GM11168 (cell line): ENCODE results near the gene REP15.
"Not testable (repeated sequence)": the region's sequence is repeated elsewhere in the genome, so short reads cannot be mapped to it uniquely, and the experiment has no call there.

Source experiments
- in situ Hi-C: fragments of 300-500 bp; cut with MboI; formaldehyde crosslinking; loops from one replicate; pipeline ENCODE4 v1.12.0; 2022; ENCODE audit warnings: low sequenced_read_pairs; ENCODE audit not compliant: unreplicated experiment

The REP15 gene, protein sequence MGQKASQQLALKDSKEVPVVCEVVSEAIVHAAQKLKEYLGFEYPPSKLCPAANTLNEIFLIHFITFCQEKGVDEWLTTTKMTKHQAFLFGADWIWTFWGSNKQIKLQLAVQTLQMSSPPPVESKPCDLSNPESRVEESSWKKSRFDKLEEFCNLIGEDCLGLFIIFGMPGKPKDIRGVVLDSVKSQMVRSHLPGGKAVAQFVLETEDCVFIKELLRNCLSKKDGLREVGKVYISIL

DNA sequence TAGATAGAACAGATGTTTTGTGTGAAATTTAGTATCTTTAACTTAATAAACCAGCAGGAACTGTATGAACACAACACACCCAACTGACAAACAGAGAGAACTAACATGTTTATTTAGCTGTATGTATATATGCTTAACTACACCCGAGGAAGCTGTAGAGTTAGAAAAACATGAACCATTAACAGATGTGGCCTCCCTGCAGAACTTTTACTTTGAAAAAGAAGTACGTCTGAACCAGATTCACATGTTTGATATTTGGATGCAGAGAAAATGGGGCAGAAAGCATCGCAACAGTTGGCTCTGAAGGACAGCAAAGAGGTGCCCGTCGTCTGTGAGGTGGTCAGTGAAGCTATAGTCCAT is at the start of gene REP15:
REP15 (plus strand) TSS at position 155 of the 360 bp plus-strand sequence; CDS start at position 271, 116 bp downstream.
- in situ Hi-C loops = no loop called here

DNA sequence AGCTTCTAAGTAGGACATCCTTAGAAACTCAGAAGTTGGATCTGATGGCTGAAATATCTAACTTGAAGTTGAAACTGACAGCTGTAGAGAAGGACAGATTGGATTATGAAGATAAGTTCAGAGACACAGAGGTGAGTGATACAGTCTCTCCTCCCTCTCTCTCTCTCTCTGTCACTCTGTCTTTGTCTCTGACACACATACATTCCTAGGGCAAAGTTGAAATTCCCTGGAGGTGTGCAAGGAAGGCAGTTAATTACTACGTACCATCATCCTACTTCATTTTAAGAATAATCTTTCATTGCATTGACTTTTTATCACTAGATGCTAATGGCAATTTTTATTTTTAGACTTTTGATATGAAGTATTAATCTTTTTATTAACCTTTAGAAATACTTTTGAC is 46.2 kb upstream of the REP15 start:
- in situ Hi-C loops = no loop called here

DNA sequence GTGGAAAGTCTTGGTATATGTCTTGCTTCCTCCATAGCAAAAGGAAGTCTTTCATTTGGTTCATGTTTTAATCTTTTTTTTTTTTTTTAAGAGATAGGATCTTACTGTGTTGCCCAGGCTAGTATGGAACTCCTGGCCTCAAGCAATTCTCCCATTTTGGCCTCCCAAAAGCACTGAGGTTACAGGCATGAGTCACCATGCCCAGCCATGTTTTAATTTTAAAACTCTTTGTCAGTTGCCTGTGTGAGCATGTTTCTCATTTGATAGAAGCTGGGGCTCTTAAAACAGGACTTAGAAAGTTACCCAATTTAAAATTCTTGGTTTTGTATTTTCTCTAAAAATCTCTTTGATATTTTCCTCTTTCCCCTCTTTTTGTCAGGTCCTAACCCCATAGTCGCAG is 45.0 kb upstream of the REP15 start:
- in situ Hi-C loops = no loop called here

DNA sequence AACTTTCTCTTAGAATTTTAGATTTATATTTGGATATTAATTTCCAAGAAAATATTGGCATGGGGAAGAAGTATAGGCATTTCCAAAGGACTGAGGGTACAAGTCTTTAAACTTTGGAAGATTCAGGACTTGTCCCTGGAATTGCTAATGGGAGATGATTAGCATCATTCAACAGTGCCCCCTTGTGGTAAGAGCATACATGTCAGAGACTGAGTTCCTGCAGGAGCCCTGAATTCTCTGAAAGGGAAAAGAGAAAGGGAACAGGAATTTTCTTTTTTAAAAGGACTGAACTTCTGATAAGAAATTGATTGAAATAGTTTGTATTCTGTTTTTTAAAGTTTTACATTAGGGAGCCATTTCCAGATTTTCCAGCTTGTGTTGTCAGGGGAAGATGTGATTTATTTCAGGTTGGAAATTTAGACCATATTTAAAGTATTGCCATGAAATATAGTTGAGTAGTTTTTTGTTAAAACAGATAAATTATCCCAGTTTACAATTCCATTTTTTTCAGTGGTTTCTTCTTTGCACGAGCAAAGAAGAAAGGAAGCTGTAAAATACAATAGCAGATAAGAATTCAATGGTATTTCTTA is 44.0 kb upstream of the REP15 start:
- in situ Hi-C loops = no loop called here

DNA sequence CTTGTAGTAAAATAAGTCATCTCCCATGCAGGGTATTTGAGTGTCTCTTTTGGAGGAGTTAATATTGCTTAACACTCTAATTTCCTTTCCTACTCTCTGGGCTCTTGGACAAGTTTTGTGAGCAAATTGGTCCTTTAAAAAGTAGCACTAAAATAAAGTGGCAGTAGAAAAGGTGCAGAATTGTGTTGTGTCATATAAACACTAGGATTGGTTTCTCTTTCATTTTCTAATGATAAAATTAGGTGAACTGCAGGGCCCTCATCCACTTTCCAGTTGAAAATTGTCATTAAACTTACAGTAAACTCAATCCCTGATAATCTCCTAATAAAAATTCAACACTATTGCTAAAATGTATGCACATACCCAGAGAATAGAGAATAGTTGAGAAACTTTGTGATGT is 42.6 kb upstream of the REP15 start:
- in situ Hi-C loops = no loop called here

DNA sequence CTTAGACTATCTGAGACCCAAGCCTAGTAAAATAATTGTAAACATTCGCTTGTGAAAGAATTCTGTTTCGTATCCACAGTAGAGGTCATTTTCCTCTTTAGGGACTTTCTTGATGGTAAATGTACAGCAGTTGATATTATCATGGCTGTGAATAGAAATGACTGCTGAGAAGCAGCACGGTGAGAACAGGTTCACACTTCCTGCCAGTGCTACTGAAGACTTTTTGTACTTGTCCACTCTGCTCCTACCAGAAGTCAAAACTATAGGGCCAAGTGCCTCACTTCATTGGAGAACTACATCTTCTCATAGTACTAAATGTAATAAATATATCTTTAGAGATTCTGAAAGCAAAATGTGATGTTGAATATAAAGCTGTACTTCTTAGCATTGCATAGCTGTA is 40.8 kb upstream of the REP15 start:
- in situ Hi-C loops = not testable (repeated sequence)

DNA sequence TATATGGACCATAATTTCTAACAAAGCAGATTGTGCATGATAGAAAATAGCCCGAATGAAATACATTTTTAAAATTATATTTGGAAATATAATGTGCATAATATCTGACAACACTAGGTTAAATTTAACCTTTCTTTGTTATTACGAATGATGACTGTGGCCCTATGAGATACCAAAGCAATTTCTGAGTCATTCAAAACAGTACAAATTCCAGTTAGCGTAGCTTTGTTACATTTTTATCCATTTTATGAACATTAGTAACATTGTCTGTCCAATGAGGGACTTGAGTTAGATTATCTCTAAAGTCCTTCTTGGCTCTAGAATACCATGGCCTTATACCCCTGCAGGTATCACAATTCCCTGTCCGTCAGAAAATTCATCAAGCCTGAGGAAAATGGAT is 39.0 kb upstream of the REP15 start:
- in situ Hi-C loops = no loop called here

DNA sequence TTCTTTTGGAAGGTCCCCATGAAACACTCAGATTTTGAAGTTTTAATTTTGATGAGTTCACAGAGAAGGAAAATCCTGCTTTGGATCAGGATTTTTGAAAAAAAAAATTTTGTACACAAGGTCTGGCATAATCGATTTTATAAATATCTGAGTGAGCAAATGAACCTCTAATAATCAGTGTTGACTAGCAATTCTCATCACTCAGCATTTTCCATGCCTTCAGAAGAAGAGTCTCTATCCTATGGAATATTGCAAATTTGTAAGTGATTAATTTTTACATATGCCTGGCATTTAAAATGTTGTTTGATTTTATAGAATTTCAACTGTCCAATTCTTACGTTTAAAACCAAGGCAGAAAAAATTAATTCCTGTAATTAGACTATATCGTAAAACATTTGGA is 30.5 kb upstream of the REP15 start:
- in situ Hi-C loops = no loop called here

DNA sequence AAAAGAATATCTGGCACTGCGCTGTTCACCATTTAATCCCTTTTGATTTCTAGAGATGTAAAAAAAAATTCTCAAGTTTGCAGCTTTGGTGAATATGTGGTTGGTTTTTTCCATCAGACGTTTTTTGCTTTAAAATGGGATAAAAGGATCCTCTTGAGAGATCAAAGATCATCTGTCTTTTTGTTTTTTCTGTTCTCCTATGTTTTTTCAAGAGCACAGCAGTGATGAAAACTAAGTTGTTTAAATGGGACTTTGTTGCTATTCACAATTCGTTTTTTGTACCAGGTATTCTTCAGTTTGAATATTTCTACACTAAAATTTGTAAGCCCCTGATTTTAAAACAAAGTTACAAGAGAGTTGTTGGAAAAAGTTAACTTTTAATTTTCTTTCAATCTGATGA is 29.7 kb upstream of the REP15 start:
- in situ Hi-C loops = no loop called here

DNA sequence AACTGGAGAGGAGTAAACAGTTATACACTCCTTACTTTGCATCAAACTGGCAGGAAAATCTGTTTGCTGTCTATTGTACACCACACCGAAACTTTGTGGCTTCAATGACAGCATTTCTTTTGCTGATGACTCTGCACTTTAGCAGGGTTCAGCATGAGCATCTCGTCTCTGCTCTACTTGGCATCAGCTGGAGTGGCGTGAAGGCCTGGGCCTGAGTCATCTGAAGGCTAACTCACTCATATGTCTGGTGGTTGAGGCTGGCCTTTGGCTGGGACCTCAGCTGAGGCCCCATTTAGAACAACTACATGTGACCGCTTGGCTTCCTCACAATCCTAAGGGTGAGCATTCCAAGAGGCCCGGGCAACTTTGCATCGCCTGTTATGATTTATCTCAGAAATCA is 28.7 kb upstream of the REP15 start:
- in situ Hi-C loops = no loop called here

DNA sequence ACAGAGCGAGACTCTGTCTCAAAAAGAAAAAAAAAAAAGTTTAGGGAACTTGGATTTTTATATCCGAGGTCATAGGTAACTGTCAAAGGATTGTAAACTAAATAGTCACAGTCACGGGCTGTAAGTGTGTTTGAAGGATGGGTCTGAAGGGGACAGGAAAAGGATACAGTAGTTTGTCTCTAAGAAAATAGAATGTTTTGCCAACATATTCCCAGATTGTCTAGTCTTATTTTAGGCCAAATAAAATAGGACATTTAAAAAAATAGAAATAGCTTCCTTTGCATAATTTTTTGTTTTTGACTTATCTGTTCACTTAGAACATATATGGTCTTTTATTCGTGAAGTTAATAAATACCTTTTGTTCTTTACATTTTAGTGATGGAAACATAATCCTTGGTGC is 24.2 kb upstream of the REP15 start:
- in situ Hi-C loops = no loop called here

DNA sequence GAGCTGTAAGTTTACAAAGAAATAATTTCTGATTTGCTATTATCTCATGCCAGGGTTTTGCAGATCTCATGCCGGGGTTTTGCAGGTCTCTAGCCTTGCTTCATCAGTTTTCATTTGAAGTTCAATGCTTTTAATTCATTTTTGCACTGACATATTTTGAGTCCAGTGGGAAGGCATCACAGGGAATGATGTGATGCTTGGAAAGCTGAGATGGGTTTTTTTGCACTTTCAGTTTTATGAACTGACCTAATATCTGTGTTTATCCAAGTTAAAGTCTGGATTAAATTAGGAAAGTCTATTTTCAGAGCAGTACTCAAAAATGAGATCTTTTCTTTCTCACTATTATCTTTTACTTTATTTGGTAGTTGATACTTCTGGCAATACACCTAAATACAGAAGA is 23.6 kb upstream of the REP15 start:
- in situ Hi-C loops = no loop called here

DNA sequence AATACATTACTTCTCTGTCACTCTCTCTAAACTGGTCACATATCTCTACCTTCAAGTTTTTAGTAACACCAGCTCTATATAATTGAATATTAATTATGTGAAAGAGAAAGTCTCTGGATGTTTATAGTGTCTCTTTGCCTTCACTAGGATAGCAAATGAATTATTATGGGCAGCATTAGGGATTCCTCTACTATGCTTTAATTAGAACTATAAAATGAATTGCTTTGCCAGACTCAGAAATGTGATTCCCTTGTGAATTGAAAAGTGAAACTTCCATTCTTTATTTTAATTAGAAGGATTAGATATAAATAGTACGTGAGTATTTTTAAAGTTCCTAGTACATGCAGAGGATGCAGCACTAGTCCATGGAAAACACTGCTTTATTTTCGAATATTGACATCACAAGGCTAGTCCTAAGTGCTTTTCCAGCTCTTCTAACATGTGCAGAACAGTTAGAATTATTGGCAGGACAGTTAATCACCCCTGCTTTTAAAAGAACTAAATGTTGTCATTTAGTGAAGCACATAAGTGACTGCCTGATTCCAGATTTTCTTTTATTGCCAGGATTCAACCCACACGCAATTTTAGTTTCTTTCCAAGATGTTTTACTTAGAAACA is 23.0 kb upstream of the REP15 start:
- in situ Hi-C loops = no loop called here

DNA sequence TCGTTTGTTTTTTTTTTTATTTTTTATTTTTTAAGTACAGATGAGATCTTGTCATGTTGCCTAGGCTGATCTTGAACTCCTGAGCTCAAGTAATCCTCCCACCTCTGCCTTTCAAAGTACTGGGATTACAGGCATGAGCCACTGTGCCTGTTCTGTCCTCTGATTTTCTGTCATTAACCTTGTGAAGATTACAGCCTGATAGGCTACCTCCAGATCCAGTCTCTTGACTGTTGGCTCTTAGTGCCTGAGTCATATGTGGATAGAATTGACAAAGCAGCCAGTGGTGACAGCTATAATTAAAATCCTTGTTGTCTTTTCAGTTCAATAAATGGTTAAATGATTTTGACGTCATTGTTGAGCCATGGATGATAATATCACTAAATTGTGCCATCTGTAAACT is 21.3 kb upstream of the REP15 start:
- in situ Hi-C loops = no loop called here

DNA sequence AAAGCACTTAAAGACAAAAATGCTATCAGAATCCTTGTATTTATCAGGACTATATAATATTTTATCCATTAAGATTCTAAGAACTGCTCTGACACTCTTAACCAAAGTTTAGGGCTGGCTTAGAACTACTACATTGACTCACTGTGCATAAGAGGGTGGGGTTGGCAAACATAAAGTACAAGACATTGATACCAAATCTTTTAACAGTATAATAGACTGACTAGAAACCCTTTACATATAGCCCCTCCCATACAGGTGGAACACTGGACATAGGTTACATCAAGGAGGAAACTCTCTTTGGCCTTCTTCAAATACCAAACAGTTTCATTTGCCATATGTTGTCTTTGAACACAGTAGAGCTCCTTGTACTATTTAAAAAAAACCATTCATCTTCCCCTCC is 15.6 kb upstream of the REP15 start:
- in situ Hi-C loops = no loop called here

DNA sequence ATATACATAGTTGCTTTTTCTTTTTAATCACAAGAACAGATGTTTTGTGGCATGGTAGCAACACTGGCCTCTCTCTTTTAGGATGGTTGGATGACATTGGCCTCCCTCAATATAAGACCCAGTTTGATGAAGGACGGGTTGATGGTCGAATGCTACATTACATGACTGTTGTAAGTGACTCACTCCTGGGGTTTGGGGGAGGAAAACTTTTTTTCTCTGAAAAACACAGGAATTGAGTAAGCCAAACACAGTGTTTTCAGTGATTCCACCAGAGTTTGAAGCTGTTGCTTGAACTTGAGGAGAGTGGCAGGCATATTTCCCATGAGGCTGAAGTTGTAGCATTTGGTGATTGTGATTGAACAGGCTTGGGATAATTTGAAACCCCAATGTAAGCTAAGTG is 13.7 kb upstream of the REP15 start:
- in situ Hi-C loops = no loop called here

DNA sequence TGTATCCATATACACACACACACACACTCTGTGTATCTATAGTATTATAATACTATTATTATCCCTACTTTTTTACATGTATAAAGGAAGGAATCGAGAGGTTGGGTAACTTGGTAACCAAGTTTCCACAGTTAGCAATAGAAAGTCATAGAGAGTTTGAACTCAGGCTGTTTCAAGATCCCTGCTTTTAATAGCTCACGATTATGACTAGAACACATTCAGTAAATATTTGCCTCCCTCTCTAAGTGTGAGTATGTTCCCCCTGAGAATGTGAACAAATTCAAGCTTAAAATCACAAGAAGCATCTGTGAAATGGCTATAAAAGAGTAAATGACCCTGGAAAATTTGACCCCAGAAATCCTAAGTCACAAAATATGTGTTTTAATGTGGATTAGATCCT is 11.0 kb upstream of the REP15 start:
- in situ Hi-C loops = no loop called here

DNA sequence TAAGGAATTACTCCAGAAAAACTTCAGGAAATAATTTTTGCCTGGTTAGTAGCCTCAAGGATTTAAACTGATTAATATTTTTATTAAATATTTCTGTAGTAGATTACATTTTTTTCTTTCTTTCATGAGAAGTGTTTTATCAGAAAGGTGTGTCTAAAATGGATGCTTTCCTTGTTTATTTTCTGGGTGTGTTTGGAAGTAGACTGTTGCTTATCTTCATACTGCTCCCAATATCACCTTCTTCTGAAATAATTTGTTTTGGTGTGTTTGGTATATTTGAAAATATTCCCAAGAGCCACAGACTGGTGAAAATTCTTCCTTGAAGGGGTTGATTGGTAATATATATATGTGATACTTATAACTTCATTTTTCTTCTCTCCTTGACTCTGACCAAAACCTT is 10.1 kb upstream of the REP15 start:
- in situ Hi-C loops = no loop called here

DNA sequence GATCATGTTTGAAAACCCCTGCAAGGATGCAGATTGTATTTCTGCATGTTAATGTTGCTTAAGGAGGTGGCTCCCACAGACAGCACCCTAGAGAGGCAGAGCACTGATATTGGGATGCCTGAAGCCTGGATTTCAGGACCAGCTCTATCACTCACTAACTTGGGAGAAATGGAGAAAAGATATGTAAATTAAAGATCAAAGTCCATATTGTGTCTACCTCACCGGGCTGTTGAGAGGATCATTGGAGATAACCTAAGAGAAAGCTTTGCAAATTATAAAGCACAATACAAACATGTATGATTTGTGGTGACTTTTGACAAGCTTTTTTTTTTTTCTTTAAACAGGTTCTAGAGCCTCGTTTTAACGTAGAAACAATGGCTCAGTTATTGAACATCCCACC is 7.6 kb upstream of the REP15 start:
- in situ Hi-C loops = no loop called here

DNA sequence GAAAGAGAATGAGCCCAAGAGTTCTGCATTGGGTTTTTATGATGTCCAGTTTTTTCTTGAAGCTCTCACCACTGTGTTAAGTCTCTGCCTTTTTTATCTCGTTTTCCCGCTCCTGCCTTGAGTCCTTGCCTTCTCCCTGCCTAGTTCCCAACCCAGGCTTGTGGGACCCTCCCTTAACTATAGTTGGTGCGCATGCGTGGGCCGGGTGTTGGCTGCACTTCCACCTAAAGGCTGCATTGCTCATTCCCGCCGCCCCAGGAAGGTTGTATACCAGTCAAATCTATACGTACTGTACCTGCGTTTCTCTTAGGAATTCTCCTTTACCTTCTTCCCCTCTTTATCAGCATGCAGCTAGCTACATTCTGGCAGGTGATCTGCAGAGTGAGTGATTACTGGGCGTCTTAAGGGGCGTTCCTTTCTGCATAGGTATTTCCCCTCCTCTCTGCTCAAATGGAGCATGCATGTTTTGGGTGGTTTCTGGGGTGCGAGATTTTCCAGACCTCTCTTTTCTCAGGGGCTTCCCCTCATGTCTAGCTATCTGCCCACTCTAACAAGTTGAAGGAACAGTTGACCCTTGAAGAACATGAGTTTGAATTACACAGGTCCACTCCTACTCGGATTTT is 6.6 kb upstream of the REP15 start:
- in situ Hi-C loops = no loop called here

DNA sequence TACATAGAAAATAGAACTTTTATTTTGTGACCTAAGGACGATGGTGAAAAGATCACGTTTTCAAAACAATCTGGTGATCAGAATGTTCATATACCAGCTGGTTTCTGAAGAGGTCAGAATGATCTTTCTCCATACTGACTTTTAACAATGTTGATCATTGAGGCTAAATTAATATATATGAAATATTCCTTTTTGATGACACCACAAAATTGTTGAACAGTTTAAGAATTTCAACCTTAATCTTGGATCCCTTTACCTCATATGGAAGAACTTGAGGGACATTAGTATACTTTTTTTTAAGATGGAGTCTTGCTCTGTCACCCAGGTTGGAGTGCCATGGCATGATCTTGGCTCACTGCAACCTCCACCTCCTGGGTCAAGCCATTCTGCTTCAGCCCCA is 2.8 kb upstream of the REP15 start:
- in situ Hi-C loops = no loop called here
